Activated CD8-positive, alpha-beta memory T cell treated with anti-CD3 and anti-CD28 coated beads for 1 hour (primary cell): Measurements from ENCODE around the gene NARF.

Experiments
- DNase-seq, 2 donors: peaks; one replicate each; pipeline ENCODE4 v3.0.0-alpha.2; 2020; ENCODE audit warnings: low read depth in 1 of 2; ENCODE audit errors: extremely low read depth in 1 of 2

Gene NARF

DNA sequence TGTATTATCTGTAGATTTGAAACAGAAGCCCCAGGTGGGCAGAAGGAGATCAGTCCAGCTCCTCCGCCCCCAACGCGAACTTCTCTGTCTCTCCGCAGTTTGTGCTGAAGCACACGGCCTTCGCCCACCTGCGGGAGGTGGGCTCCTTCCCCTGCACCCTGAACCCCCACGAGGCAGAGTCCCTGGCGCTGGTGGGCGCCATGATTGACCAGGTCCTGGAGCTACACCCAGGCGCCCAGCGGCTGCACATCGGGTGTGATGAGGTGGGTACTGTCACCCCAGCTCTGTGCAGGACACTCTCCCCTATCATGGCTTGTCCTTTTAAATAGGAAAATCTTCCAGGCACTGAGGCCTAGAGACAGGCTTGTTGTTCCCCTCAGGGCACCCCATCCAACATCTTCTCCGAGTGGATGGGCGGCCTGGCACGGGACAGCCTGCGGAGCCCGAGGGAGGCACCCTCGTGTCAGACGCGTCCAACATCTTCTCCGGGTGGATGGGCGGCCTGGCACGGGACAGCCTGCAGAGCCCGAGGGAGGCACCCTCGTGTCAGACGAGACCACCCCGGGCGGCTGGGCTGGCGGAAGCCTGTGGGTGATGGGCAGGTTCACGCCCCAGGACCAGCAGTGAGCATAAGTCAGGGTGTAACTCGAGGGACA lies 24.9 kb upstream of the NARF start:
- DNase-seq: no peak

DNA sequence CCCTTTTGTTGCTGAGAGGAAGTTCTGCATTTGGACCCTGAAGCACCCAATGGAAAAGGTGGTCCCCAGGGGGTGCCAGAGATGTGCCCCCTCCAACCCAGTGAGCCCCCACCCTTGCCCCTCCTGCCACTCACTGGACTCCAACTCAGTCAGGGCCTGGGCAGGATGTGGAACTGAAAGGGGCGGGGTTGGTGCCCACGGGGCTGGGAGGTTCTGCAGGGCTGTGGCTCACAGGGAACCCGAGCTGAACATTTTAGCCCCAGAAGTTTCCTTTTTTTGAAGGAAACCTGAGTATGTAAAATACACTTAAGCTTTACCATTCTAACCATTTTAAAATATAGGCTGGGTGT lies 24.4 kb upstream of the NARF start:
- no peak for DNase-seq

DNA sequence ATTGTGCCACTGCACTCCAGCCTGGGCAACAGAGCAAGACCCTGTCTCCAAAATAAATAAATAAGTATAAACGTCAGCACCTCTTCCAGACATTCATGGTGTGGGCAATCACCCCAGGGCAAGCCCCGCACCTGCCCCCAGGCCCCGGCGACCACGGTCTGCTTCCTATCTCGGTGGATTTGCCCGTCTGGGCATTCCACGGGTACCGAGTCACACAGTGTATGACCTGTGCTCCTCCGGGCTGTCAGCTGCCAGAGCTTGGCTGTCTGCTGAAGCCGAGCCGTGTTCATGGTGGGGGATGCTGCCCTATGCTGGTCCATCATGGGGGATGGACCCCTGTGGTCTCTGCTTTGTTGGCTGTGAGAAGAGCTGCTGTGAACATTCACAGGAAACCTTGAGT lies 23.4 kb upstream of the NARF start:
- no peak for DNase-seq

DNA sequence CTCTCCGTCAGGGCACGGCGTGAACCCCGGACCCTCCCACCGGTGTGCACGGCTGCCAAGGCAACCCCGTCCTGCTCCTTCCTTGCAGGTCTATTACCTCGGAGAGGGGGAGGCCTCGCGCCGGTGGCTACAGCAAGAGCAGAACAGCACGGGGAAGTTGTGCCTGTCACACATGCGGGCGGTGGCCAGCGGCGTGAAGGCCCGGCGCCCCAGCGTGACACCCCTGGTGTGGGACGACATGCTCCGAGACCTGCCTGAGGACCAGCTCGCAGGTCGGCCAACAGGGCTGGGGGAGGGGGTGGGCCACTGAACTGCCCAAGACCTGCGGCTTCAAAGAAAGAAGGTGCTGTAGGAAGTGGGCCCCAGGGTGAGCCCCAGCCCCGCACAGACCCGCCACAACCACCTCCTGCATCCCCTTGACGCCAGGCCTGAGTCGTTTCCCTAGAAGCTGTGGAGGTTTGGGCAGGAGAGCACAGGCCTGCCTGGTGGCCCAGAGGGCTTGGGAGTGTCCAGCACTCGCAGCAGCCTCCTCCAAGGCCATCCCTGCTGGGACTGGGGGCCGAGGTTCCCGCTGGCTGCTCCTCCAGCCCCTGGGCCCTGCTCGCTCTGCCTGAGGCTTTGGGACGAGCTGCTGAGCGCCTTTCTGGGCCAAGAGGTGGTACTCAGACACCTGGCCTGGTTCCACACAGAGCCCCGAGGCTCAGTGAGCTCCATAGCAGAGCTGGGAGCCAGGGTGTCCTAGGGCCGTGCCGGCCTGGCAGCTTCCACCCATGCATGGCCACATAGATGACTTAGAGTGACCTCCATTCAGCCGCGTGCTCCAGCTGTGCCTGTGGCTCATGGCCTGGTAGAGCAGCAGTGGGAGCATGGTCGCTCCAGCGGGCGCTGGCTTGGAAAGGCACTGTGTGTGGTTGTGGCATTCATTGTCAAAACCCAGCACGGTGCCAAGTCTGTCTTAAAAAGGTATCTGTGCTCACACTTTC lies 22.6 kb upstream of the NARF start:
- DNase-seq: no peak

DNA sequence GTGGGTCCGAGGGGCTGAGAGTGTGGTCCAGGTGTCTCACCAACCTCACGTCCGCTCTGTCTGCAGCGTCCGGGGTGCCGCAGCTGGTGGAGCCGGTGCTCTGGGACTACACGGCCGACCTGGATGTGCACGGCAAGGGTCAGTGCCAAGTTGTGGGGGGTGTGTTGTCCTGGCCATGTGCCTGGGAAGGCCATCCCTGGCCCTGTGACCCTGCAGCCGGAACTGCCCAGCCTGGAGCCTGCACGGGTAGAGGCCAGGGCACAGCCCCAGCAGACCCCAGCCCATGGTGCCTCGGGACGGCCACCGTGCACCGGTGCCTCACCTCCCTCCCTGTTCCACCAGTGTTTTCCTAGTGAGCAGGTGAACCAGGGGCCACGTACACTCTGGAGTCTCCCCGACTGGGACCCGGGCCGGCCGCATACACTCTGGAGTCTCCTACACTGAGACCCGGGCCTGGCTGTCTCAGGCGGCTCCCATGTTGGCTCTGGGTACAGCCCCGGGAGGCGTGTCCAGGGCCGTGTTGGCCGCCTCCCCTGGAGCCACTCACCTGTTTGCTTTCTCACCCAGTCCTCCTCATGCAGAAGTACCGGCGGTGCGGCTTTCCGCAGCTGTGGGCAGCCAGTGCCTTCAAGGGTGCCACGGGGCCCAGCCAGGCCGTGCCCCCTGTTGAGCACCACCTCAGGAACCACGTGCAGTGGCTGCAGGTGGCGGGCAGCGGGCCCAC lies 21.8 kb upstream of the NARF start:
- no peak for DNase-seq

DNA sequence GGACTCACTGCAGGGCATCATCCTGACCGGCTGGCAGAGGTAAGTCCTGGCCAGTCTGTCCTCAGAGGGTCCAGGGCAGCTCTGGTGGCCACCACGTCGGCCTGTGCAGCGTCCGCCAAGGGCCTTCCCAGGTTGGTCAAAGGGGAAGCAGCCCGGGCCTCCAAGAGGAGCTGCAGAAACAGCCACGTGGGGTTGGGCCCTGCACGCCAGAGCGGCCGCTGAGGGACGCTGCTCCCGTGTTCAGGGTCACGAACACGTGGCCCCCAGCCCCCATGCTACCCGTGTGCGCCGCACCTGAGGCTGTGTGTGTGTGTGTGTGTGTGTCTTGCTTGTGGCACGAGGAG lies 21.2 kb upstream of the NARF start:
- DNase-seq: no peak

DNA sequence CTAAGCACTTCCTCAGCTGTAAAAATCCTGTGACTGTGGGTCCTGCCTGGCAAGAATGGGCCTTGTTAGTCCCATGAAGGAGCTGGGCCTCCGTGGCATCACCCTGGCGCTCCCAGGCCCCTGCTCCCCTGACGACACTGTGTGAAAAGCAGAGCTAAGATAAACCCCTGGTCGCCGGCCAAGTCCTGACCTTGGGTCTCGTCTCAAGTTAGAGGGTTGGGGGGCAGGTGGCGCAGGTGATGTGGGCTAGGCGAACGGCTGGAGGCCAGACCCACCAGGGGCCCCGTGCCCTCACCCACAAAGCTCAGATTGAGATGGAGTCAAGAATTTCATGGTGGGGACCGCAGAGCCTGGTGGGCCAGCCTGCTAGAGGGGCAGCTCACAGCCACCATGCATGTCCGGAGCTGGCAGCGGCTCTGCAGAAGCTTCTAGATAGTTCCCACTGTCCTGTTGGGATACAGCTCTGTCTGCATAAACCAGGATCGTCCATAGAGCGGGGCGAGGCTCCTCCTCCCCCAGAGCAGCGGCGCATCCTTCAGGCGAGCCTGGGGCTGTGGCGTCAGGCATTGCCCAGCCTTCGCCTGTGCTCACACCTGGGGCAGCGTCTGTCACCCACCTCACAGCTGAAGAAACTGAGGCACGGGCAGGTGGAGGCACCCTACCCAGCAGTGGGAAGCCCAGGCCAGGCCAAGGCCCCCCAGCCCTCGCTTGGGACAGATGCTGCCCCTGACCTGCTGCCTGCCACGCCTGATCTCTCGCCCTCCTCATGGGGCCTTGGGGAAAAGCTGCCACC lies 19.9 kb upstream of the NARF start:
- DNase-seq: no peak

DNA sequence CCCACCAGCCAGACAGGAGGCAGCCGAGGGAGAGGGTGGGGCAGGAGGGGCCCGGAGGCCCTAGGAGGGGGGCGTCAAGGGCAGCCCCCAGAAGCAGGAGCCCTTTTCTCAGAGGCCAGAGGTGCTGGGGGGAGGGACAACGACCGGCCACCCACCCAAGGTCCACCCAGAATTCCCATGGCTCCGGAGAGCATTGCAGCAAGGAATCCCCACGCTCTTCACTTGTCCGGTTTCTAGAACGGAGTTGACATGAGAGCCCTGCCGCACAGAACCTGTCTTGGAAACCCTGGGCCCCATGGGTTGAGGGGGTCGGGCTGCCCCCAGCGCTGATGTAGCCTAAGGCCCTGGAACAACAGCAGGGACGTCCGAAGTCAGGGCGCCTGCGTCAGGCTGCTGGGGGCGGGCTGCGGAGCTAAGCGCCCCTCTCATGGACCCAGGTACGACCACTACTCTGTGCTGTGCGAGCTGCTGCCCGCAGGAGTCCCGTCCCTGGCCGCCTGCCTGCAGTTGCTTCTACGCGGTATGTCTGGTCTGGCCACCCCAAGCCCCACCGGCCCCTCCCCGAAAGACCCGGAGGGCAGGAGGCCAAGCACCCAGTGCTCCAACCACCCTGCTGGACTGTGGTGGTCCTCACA lies 19.2 kb upstream of the NARF start:
- no peak for DNase-seq

DNA sequence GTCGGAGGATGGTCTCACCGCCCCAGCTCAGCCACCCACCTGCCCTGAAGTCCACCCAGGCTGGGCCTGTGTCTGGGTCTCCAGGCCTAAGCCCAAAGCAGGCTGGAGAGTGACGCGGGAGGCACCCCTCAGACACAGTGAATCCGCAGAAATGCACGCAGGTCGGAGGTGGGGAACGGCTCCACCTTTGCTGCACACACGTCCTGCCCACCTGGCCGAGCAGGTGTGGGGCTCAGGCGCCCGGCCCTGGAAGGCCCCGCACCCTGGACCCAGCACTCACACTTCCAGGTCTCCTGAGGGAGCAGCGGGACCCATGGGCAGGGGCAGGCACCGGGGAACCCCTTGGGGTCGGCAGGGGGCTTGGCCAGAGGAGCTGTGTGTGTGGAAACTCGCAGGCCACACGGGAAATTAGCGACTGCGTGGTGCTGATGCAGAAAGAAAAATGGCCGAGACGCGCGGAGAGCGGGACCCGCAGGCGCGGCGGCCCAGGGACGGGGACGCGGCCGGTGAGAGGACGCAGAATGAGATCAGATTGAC lies 18.6 kb upstream of the NARF start:
- no peak for DNase-seq

DNA sequence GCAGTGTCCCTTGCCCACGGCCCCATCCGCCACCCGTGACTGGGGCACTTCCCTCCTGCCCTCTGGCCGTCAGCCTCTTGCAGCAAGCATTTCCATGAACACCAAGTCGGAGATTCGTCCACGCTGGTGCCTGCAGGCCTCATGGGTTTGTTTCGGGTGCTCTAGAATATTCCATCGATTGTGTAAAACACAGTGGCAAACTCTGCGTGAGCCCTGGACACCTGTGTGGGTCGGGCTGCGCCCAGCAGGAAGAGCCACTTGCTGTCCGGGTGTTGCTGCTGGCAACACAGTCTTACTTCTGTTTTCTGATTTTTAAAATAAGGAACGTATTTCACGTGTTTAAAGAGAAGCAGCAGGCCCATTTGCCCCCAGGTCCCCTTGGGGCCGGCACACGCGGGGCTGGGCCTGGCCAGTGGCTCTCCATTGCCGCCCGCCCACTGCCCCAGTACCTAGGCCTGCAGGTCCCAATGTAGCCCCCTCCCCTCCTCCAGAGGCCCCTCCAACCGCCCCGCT lies 18.0 kb upstream of the NARF start:
- no peak for DNase-seq

DNA sequence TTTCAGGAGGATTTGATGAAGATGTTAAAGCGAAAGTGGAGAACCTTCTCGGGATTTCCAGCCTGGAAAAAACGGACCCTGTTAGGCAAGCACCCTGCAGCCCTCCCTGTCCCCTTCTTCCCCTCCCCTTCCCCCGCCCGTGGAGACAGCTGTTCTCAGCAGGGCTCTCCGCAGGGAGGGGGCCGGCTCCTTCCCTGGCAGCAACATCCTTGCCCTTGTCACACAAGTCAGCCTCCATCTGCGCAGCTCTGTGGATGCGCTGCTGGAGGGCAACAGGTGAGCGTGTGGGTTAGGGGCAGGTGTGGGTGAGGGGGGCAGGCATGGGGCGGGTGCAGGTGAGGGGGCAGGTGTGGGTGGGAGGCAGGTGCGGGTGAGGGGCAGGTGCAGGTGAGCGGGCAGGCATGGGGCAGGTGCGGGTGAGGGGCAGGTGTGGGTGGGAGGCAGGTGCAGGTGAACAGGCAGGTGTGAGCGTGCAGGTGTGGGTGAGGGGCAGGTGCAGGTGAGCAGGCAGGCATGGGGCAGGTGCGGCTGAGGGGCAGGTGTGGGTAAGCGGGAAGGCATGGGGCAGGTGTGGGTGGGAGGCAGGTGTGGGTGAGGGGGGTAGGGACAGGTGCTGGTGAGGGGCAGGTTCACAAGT lies 17.4 kb upstream of the NARF start:
- no peak for DNase-seq

GRCh38 chr17:82441691-82442487 lies 16.7 kb upstream of the NARF start:
- no peak for DNase-seq

DNA sequence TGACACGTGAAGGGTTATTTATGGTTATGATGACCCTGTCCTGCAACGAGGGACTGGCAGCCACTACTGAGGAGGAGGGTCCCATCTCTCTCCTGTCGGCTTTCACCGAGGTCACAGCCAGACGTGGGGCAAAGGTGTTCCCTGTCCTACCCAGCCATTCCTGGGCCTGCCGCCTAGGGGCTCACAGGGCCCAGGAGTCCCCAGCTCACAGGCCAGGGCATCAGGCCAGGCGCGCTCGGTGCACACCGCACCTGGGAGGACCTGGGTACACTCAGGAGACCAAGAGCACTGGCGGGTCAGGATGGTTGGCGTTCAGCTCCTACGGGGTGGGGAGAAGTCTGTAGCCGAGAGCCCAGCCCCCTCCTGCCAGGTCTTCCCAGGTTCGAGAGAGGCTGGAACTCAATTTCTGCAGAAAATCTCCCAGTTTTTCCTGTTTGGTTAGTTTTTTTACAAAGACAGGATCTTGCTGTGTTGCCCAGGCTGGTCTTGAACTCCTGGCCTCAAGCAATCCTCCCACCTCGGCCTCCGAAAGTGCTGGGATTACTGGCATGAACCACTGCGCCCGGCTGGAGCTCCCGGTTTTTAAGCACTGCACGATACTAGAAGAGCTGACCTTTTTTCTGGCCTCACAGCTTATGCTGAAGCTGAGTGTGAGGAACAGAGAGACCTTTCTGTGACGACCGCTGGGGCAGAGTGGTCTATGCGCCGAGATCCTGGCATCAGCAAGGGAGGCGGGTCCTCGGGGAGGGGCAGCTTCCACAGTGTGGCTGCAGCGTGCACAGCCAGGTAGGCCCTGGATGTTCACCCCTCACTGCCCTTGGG lies 15.7 kb upstream of the NARF start:
- no peak for DNase-seq

DNA sequence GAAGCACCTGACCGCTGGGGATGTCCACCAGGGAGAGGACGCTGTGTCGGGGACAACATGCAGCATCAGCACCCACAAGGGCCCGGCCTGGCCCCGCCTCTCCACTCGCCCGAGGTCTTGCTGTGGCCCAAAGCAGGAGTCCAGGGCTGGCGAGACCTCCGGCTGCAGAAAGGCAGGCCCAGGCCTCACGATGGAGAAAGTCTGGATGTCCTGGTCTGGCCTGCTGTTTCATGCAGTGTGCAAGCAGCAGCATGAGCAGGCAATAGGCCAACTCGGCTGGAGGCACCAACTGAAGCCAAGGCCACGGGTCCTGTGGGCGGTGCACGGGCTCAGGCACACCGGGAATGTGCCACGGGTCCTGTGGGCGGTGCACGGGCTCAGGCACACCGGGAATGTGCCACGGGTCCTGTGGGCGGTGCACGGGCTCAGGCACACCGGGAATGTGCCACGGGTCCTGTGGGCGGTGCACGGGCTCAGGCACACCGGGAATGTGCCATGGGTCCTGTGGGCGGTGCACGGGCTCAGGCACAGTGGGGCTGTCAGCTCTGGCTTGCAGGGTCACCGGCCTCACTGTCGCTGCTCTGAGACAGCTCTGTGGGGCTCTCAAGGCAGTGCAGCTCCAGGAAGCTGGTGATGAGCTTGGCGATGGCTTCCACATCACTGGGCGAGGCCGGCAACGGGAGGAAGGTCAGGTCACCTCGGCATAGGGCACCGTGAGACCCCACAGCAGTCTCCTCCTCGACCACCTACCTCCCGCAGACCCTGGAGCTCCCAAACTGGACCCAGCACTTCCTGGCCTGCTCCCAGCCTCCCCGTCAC lies 14.9 kb upstream of the NARF start:
- no peak for DNase-seq

GRCh38 chr17:82444284-82444893 lies 14.2 kb upstream of the NARF start:
- no peak for DNase-seq

DNA sequence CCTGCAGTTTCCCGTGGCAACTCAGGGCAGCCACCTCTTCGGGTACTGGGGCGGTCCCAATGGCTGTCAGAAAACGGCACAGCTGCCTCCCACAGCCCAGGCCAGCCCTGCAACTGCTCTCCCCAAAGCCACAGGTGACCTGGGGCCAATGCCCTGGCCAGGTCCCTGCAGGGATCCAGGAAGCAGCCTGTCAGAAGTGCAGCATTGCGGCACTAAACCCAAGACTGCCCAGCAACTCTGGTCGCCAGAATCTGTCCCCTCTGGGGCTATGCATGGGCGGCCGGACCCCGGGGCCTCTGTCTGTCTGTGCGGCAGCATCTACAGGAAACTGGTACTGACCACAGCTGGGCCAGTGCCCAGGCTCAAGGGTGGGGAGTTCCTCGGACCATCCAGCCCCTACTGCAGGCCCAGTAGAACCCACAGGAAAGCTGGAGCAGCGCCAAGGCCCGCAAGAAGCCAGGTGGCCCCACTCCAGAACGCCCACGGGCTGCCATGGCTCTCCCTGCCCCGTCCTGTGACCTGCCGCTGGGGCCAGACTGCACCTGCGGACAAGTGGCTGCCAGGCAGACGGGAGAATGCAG lies 13.5 kb upstream of the NARF start:
- DNase-seq: no peak
